AG10803 (cell line): Measurements from ENCODE around the gene ZNF652.

Source experiments
- DNase-seq: peaks from one replicate; pipeline ENCODE4 v3.0.0; 2010; ENCODE audit warnings: low read depth
- H3K4me3 ChIP-seq: 2 replicates; pipeline ENCODE4 v1.5.1; 2011; ENCODE audit warnings: mild to moderate bottlenecking, low read length, control low read depth
- CTCF ChIP-seq: conservative IDR thresholded peaks from 2 replicates; pipeline ENCODE4 v1.5.1; 2011; ENCODE audit warnings: mild to moderate bottlenecking, low read length, control low read depth, inconsistent platforms

Gene ZNF652

DNA sequence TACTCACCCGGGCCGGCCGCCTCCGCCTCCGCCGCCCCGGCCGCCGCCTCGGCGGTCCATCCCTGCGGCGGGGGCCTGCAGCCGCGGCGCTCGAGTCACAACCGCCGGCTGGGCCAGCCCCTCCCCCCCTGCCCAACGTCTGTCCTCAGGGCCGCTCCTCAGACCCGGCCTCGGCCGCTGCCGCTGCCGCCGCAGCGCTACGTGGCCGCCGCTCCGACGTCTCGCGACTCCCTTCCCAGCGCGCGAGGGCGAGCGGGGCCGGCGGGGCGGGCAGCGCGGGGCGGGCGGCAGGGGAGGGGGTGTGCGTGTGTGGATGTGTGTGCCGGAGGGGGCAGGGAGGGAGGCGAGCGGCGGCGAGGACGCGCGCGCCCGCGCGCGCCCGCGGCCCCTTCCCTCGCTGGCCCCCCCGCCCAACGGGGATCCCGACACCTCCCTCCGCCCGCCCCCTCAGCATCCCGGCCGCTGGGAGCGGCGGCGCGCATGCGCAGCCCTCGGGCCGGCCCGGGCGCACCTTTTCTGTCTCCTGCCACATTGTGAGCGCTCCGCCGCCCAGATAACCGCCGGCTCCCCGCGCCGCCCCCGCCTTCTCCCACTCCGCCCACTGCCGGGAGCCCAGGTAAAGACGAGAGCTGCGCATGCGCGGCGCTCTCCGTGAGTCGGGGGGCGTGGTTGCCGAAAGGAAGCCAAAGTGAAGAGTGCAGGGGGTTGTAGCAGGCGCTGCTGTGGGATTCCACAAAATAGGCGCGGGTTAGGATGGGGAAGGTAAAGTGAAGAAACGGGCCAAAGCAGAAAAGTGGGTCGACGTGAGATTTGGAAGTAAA is at the start of gene ZNF652:
TSS of gene ZNF652 (minus strand) at position 349 of the 821 bp plus-strand sequence. CDS start 44,525 bp downstream, outside the sequence.
- no peak for TF ChIP-seq CTCF
- H3K4me3 ChIP-seq, result peak within 1 kb of the TSS; percentile 89
- peak; percentile 80 for DNase-seq

DNA sequence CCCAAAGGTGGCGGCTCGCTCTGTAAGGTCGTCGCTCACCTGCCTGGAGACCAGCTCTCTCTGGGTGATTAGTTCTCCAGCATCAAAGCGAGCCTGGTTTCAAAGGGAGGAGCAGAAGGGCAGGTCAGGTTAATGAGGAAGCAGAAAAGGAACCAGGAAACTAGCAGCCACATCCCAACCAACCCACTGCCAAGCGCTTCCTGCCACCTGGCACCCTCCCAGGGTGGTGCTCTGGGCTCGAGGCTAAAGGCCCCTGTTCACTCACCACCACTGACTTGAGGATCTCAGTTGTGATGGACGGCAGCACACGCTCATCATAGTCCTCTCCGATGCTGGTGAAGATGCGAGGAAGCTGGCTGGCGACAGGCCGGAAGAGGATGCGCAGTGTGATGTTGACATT is 47.0 kb upstream of the ZNF652 start:
- H3K4me3 ChIP-seq, result no peak overlapping the region
- DNase-seq, result no peak
- no peak for TF ChIP-seq CTCF

GRCh38 chr17:49407981-49408501 is 46.0 kb upstream of the ZNF652 start:
- DNase-seq, result peak; percentile 35
- no peak overlapping the region for H3K4me3 ChIP-seq
- peak; percentile 71 for TF ChIP-seq CTCF

GRCh38 chr17:49407086-49407485 is 45.0 kb upstream of the ZNF652 start:
- no peak for DNase-seq
- H3K4me3 ChIP-seq, result no peak overlapping the region
- no peak for TF ChIP-seq CTCF

GRCh38 chr17:49406421-49407061 is 44.5 kb upstream of the ZNF652 start:
- TF ChIP-seq CTCF, result no peak
- no peak overlapping the region for H3K4me3 ChIP-seq
- DNase-seq, result no peak

DNA sequence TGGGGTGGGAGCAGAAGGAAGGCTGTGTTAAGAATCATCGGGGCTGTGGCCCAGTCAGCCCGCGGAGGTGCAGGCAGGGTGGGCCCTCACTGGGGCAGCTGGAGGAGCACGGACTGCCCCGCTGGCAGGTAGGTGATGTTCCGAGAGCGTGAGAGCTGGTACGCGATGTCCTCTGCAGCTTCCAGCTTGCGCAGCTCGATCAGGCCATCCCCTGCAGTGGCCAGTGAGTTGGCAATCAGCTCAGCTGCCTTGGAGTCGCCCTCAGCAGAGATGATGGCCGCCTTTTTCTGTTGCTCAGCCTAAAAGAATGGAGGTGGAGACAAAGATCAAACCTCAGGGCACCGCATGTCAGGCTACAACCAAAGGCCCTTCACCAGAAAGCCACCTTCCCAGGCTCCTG is 42.9 kb upstream of the ZNF652 start:
- TF ChIP-seq CTCF, result no peak
- DNase-seq, result no peak
- no peak overlapping the region for H3K4me3 ChIP-seq

DNA sequence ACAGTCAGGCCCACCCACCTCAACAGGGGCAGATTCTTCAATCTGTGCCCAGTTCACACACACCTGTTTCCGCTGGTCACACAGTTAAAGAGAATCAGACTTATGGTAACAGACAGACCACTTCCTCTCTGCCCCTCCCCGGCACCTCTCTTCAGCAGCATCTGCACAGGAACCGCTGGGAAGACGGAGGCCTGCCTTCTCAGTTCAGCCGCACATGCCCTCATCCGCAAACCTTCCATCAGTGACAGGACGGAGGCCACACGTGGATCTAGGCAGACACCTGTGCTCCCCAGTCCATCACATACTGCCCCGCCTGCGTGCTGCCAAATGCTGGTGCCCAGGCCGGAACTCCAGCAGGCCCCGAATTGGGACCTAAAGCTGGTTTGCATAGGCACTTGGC is 42.3 kb upstream of the ZNF652 start:
- H3K4me3 ChIP-seq, result no peak overlapping the region
- no peak for TF ChIP-seq CTCF
- no peak for DNase-seq
